Fibroblast of pulmonary artery (primary cell): ENCODE measurements around the gene SPARC.

Source experiments
- DNase-seq: peaks from one replicate; pipeline ENCODE4 v3.0.0-alpha.2; 2010; ENCODE audit warnings: low read depth
- H3K4me3 ChIP-seq: replicated peaks from 2 replicates; pipeline ENCODE4 v1.5.1; 2011; ENCODE audit warnings: low read depth, mild to moderate bottlenecking, control low read depth, low read length, moderate library complexity
- CTCF ChIP-seq: IDR thresholded peaks from 2 replicates; pipeline ENCODE4 v1.5.1; 2011; ENCODE audit warnings: mild to moderate bottlenecking, control low read depth, low read length, inconsistent platforms; ENCODE audit errors: missing control alignments

SPARC gene

DNA sequence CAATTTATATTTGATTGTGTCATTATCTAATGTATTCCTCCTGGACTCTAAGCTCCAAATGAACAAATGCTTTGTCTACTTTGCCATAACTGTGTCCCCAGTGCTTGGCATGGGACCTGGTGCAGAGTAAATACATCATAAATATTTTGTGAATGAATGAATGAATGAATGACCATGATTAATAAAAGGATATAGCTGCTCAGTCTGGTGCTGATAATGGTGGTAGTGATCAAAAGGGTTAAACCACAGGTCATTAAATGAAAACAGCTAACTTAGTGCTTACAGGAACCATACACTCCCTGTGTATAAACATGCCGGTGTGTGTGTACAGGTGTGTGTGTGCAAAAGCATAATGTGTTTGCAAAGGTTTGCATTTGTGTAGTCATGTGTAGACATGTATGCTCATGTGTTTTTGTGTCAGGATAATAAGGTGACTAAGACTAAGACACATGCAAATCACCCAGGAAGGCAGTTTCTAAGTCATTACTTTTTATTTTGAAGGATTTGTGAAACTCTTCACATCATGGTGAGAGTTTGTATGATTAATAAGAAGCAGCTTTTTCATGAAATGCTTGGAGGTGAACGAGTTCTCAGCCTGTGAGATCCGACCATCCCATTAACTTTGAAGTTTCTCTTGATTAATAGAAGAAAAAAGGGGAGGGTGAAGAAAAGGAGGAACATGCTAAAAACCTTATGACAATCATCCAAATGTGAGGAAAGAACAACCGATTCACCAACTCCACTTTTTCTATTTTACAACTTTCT, 24.6 kb downstream of the SPARC start:
- H3K4me3 ChIP-seq: no peak overlapping the region
- no peak for DNase-seq
- no peak for TF ChIP-seq CTCF

DNA sequence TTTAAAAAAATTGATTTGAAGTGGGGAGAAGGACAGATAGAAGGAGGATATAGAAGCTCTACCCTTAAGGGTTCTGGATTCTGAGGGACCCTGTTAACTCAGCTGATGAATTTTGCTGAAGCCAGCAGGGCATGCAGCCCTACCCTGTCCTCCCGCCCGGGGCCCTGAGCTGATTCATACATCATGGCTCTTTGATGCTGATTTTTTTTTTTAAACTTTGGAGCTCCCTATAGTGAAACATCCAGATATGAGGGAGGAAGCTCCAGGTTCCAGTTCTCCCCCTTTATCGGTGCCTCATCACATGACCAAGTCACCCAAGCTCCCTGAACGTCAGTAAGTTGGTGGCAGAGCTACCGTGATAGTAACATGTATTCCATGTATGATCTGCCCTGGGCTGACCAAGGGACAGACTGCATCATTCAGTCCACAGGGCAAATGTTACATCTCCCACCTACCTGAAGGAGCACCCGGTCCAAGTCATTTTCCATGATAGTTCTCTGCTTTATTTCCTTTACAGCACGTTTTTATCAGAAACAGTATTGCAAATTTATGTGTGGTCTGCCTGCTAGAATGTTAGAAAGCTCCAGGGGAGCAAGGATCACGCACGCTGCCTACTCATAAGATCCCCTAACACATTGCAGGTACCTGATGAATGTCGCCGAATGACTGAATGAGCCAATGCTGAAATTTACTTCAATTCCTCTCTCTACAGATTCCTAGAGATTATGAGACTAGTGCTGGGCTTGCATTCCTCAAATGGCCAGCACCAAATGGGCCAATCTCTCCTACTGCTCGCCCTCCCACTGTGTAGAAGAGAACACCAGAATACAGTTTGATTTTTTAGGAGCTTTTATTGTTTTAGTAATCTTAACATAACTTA, 25.9 kb downstream of the SPARC start:
- peak; percentile 0 for TF ChIP-seq CTCF
- peak; percentile 64 for DNase-seq
- H3K4me3 ChIP-seq: no peak overlapping the region

DNA sequence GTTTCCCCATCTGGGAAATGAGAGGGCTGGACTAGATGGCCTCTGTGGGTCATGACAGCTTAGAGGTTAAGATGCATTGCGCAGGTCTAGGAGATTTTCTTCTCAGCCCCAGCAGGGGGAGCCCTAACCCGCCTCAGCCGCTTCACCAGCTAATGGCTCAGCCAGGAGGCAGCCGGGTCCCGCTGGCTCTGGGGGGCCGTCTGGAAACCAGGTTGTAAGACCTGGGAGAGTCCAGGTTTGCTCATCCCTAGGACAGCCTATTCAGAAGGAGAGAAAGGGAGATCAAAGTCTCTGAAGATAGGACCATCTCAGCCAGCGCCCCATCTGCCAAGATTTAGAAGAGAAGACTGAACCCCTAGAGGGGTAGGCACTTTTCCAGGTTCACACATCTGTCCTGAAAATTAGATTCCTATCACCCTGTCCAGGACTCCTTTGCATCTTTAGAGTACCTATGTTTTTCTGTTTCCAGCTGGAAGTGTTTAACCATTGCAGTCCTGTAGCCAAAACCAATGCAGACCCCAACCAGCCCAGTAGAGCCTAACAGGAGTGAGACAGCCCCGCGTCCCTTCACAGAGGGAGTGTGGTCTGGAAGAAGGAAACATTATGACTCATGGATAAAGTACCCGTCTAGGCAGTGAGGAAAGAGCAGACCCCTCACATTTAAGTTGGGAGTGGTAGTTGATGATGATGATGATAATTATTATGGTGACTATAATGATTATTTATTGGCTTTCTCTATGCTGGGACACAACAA, 27.5 kb downstream of the SPARC start:
- peak; percentile 83 for TF ChIP-seq CTCF
- H3K4me3 ChIP-seq: no peak overlapping the region
- DNase-seq: peak; percentile 84

GRCh38 chr5:151657114-151657513, 29.6 kb downstream of the SPARC start:
- H3K4me3 ChIP-seq: no peak overlapping the region
- no peak for TF ChIP-seq CTCF
- no peak for DNase-seq

DNA sequence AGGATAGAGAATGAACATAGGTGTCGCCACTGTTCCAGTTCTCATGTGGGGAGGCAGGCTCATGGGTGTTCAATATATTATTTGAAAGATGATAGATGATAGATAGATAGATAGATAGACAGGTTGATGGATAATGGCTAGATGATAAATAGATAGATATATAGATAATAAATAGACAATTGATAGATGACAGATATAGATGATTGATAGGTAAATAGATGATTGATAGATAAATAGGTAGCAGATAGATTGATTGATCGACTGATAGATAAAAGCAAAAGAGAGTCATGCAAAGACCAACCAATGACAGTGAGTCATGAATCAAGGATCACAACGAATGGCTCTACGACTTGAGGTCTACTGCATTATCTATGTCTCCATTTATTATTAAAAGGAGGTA, 30.4 kb downstream of the SPARC start:
- TF ChIP-seq CTCF: no peak
- no peak overlapping the region for H3K4me3 ChIP-seq
- no peak for DNase-seq

- peak; percentile 85 for DNase-seq
- TF ChIP-seq CTCF: peak; percentile 94
- no peak overlapping the region for H3K4me3 ChIP-seq
Observed at GRCh38 chr5:151651997-151652645, 34.6 kb downstream of the SPARC start.
